RWPE1 (cell line): ENCODE results near the gene PIK3C2B.

ENCODE experiments used
- CTCF ChIA-PET: fragments of 350-600 bp; sonication (Branson Sonifier 250); formaldehyde crosslinking; extraction: SDS; loops from one replicate; lab custom pipeline; 2021; lab: Yijun Ruan, JAX
- POLR2A ChIA-PET: fragments of 400-600 bp; formaldehyde crosslinking; extraction: SDS; loops from one replicate; lab custom pipeline; 2020; ENCODE audit warnings: antibody characterized with exemption; ENCODE audit not compliant: low non-redundant PET; lab: Yijun Ruan, JAX
- DNase-seq: peaks from one replicate; pipeline ENCODE4 v3.0.0; 2012; ENCODE audit warnings: low spot score
- H3K27ac ChIP-seq: fragments of 450-650 bp; 2 replicates; pipeline ENCODE4 v1.5.1; 2017
- CTCF ChIP-seq: fragments of 450-650 bp; conservative IDR thresholded peaks from 2 replicates; pipeline ENCODE4 v1.5.1; 2017; ENCODE audit warnings: low read depth, mild to moderate bottlenecking

PIK3C2B gene

GRCh38 chr1:204503913-204504519 is 9.4 kb upstream of the PIK3C2B start:
- H3K27ac ChIP-seq: no peak overlapping the region
- TF ChIP-seq CTCF: no peak
- no peak for DNase-seq
- ChIA-PET CTCF (interaction anchor here (0.7 to 1.8 kb wide), 11 partner anchors 11 to 341 kb away, joined by 3 to 35 read pairs (median 4); partner anchors contain the start of gene PIK3C2B), POLR2A (no interaction called here)

- CTCF ChIA-PET: interaction anchor here (0.5 to 3.3 kb wide), 50 partner anchors 10 to 634 kb away, joined by 3 to 37 read pairs (median 4); partner anchors contain the start of genes MDM4, PIK3C2B and PPP1R15B
- DNase-seq: peak; percentile 65
- POLR2A ChIA-PET: no interaction called here
- TF ChIP-seq CTCF: peak; percentile 77
- H3K27ac ChIP-seq: no peak overlapping the region
Measured at GRCh38 chr1:204503122-204503912, 8.7 kb upstream of the PIK3C2B start.

GRCh38 chr1:204502241-204502640 is 7.6 kb upstream of the PIK3C2B start:
- CTCF ChIA-PET: interaction anchor here (0.6 to 3.3 kb wide), 15 partner anchors 9 to 305 kb away, joined by 3 to 37 read pairs (median 5); partner anchors contain the start of gene PIK3C2B
- TF ChIP-seq CTCF: no peak
- no peak overlapping the region for H3K27ac ChIP-seq
- POLR2A ChIA-PET: no interaction called here
- DNase-seq: no peak

- POLR2A ChIA-PET: interaction anchor here (0.5 kb wide), 1 partner anchor 16 kb away, joined by 5 read pairs; no protein-coding TSS in a partner anchor
- DNase-seq: no peak
- no peak for TF ChIP-seq CTCF
- CTCF ChIA-PET: interaction anchor here (1.1 to 2.6 kb wide), 2 partner anchors 69 to 75 kb away, joined by 3 to 10 read pairs; no protein-coding TSS in a partner anchor
- H3K27ac ChIP-seq: no peak overlapping the region
Measured at GRCh38 chr1:204499511-204500468, 5.2 kb upstream of the PIK3C2B start.

- DNase-seq: no peak
- CTCF ChIA-PET: interaction anchor here (0.6 to 2.6 kb wide), 5 partner anchors 12 to 74 kb away, joined by 3 to 10 read pairs (median 3); no protein-coding TSS in a partner anchor
- no peak overlapping the region for H3K27ac ChIP-seq
- TF ChIP-seq CTCF: no peak
- POLR2A ChIA-PET: interaction anchor here (0.5 kb wide), 1 partner anchor 17 kb away, joined by 5 read pairs; no protein-coding TSS in a partner anchor
Measured at GRCh38 chr1:204498981-204499380, 4.4 kb upstream of the PIK3C2B start.
